GM19467 (cell line): ENCODE results near the gene NRXN3.

Experiments used
- ATAC-seq: cut with Tn5 transposase; IDR thresholded peaks from one replicate; pipeline ENCODE4 v1.9.1; 2021; ENCODE audit warnings: mild to moderate bottlenecking, moderate library complexity; ENCODE audit not compliant: unreplicated experiment

Gene NRXN3

GRCh38 chr14:79878785-79879184 is 1708.6 kb downstream of the NRXN3 start:
- ATAC-seq: no peak

GRCh38 chr14:79881299-79881698 is 1711.1 kb downstream of the NRXN3 start:
- ATAC-seq: no peak

GRCh38 chr14:79890527-79890926 is 1720.4 kb downstream of the NRXN3 start:
- no peak for ATAC-seq

- no peak for ATAC-seq
Observed at GRCh38 chr14:79896009-79896408, 1725.8 kb downstream of the NRXN3 start.

GRCh38 chr14:79899610-79900009 is 1729.4 kb downstream of the NRXN3 start:
- ATAC-seq: no peak

- no peak for ATAC-seq
Observed at GRCh38 chr14:79904497-79904896, 1734.3 kb downstream of the NRXN3 start.

- ATAC-seq: no peak
Observed at GRCh38 chr14:79906994-79907393, 1736.8 kb downstream of the NRXN3 start.

GRCh38 chr14:79910086-79910485 is 1739.9 kb downstream of the NRXN3 start:
- no peak for ATAC-seq

- ATAC-seq: no peak
Observed at GRCh38 chr14:79911744-79912143, 1741.6 kb downstream of the NRXN3 start.

GRCh38 chr14:79914595-79914994 is 1744.4 kb downstream of the NRXN3 start:
- no peak for ATAC-seq

- no peak for ATAC-seq
Observed at GRCh38 chr14:79915406-79915805, 1745.2 kb downstream of the NRXN3 start.

- no peak for ATAC-seq
Observed at GRCh38 chr14:79916281-79916680, 1746.1 kb downstream of the NRXN3 start.

- no peak for ATAC-seq
Observed at GRCh38 chr14:79916892-79917291, 1746.7 kb downstream of the NRXN3 start.
